Gastrocnemius medialis (tissue), 4 donors: Measurements from ENCODE around the gene ST8SIA1. TPM values are rescaled to one million over a fixed set of nuclear protein-coding genes. Genes with fewer than 3 reads are reported as not detected.
"Not testable (repeated sequence)": the region's sequence is repeated elsewhere in the genome, so short reads cannot be mapped to it uniquely, and the experiment has no call there.

ENCODE experiments used
- ATAC-seq, 2 donors: fragments of 150-250 bp; one replicate each; pipeline ENCODE4 v1.9.1; 2016
- DNase-seq, 2 donors: peaks; one replicate each; pipeline ENCODE4 v3.0.0-alpha.2; 2019
- H3K27ac ChIP-seq, 4 donors: fragments of 200-600 bp; sonication (generic); 1 replicate in 1 of 4; 2 replicates in 3 of 4; pipeline ENCODE4 v1.5.1; 2016 to 2018; ENCODE audit warnings: mild to moderate bottlenecking in 2 of 4, moderate library complexity in 1 of 4
- H3K27me3 ChIP-seq, 3 donors: fragments of 200-600 bp; sonication (generic) in 2 of 3; 1 replicate in 1 of 3; 2 replicates in 2 of 3; pipeline versions ENCODE4 v1.5.1 to v1.6.0; 2016 to 2019; ENCODE audit warnings: mild to moderate bottlenecking in 1 of 3, moderate library complexity in 1 of 3
- H3K36me3 ChIP-seq, 2 donors: fragments of 200-600 bp; sonication (generic) in 1 of 2; one replicate each; pipeline ENCODE4 v1.5.1; 2017 to 2018
- H3K4me1 ChIP-seq, 2 donors: fragments of 200-600 bp; sonication (generic) in 1 of 2; one replicate each; pipeline ENCODE4 v1.5.1; 2016 to 2017; ENCODE audit warnings: mild to moderate bottlenecking in 2 of 2
- H3K4me3 ChIP-seq, 4 donors: fragments of 200-600 bp; sonication (generic) in 3 of 4; 1 replicate in 1 of 4; 2 replicates in 3 of 4; pipeline ENCODE4 v1.5.1; 2016 to 2019; ENCODE audit warnings: mild to moderate bottlenecking in 2 of 4
- H3K9me3 ChIP-seq, 3 donors: fragments of 200-600 bp; sonication (generic) in 2 of 3; 1 replicate in 1 of 3; 2 replicates in 2 of 3; pipeline ENCODE4 v1.5.1; 2016 to 2019
- POLR2A ChIP-seq, 2 donors: fragments of 450-650 bp; IDR thresholded peaks; one replicate each; pipeline ENCODE4 v1.6.1; 2017; ENCODE audit warnings: antibody characterized with exemption in 2 of 2, mild to moderate bottlenecking in 2 of 2, moderate library complexity in 2 of 2
- in situ Hi-C, 4 donors: fragments of 200-750 bp; cut with MboI; loops; one replicate each; pipeline versions ENCODE4 v1.15.0 to v1.8.0; 2017; ENCODE audit warnings: low sequenced_read_pairs in 4 of 4
- intact Hi-C: fragments of 100-400 bp; cut with DNase I; formaldehyde crosslinking; loops from one replicate; pipeline ENCODE4 v1.15.1; 2023; ENCODE audit warnings: low total_unique reads
- total RNA-seq, 4 donors: library from RNA; depleted of rRNA; stranded (reverse); fragments of >200 nt; gene quantifications; one replicate each; pipeline versions ENCODE4 v1.1.0 to v1.2.3, GENCODE V29; 2016
- TF ChIP-seq, protein P1 (sequence below), 5 experiments: fragments of 450-650 bp in 3 of 5; fragments of 200-600 bp in 2 of 5; sonication (generic) in 2 of 5; IDR thresholded peaks in 4 of 5; conservative IDR thresholded peaks in 1 of 5; 1 replicate in 4 of 5; 2 replicates in 1 of 5; pipeline ENCODE4 v1.5.1; 2016 to 2019; ENCODE audit warnings: antibody characterized with exemption in 5 of 5, mild to moderate bottlenecking in 3 of 5, moderate library complexity in 3 of 5

ST8SIA1 gene
- total RNA-seq, 4 donors from 2014 or later: 0.17 to 2.5 (median 0.67) TPM

DNA sequence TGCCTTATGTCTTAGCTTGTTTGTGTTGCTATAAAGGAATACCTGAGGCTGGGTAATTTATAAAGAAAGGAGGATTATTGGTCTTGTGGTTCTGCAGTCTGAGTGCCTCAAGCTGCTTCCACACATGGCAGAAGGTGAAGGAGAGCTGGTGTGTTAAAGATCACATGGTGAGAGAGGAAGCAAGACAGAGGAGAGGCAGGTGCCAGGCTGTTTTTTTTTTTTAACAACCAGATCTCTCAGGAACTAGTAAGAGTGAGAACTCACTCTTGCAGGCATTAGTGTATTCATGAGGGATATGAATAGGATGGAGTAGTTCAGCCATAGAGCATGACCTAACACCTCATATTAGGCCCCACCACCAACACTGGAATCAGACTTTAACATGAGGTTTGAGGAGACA is 165.1 kb downstream of the ST8SIA1 start:
- H3K27me3 ChIP-seq: no peaks in the 10 kb centered on the region
- H3K4me1 ChIP-seq: no peaks in the 10 kb centered on the region
- H3K36me3 ChIP-seq: no peaks in the 10 kb centered on the region
- no peak for ATAC-seq
- TF ChIP-seq, protein P1, sequence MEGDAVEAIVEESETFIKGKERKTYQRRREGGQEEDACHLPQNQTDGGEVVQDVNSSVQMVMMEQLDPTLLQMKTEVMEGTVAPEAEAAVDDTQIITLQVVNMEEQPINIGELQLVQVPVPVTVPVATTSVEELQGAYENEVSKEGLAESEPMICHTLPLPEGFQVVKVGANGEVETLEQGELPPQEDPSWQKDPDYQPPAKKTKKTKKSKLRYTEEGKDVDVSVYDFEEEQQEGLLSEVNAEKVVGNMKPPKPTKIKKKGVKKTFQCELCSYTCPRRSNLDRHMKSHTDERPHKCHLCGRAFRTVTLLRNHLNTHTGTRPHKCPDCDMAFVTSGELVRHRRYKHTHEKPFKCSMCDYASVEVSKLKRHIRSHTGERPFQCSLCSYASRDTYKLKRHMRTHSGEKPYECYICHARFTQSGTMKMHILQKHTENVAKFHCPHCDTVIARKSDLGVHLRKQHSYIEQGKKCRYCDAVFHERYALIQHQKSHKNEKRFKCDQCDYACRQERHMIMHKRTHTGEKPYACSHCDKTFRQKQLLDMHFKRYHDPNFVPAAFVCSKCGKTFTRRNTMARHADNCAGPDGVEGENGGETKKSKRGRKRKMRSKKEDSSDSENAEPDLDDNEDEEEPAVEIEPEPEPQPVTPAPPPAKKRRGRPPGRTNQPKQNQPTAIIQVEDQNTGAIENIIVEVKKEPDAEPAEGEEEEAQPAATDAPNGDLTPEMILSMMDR (IDR thresholded peaks at IDR 0.05 in 4 of 5, conservative IDR thresholded peaks at IDR 0.05 in 1 of 5): no peak
- TF ChIP-seq POLR2A (IDR thresholded peaks at IDR 0.05): no peak
- H3K4me3 ChIP-seq: no peak overlapping the region
- no peak for DNase-seq
- no peaks in the 10 kb centered on the region for H3K9me3 ChIP-seq
- in situ Hi-C loops: no loop called here
- no peak overlapping the region for H3K27ac ChIP-seq
- intact Hi-C loops: no loop called here

DNA sequence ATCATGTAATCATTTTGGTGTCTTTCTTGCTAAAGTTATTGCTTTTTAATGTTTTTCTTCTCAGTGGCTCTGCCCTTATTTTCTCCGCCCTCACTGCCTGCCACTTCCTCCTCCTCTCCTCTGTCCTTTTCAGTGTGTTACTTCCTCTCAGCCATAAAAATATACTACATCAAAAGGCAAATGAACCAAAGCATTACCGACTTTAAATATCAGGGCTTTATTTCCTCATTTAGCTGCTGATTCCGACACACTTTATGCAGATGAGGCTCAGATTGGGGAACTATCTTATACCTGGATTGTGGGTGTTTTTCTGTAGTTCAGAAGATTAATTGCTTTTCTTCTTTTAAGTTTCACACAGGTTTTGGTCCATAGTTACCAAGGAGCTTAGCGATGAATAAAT is 170.4 kb downstream of the ST8SIA1 start:
- in situ Hi-C loops (no loop called here), intact Hi-C loops (no loop called here)
- Histone ChIP-seq H3K36me3 (no peaks in the 10 kb centered on the region), H3K27me3 (no peaks in the 10 kb centered on the region), H3K27ac (no peak overlapping the region), H3K4me1 (no peaks in the 10 kb centered on the region), H3K9me3 (no peaks in the 10 kb centered on the region), H3K4me3 (no peak overlapping the region)
- no peak for TF ChIP-seq POLR2A (IDR thresholded peaks at IDR 0.05)
- TF ChIP-seq, protein P1 (IDR thresholded peaks at IDR 0.05 in 4 of 5, conservative IDR thresholded peaks at IDR 0.05 in 1 of 5): no peak
- DNase-seq (no peak), ATAC-seq (no peak)

DNA sequence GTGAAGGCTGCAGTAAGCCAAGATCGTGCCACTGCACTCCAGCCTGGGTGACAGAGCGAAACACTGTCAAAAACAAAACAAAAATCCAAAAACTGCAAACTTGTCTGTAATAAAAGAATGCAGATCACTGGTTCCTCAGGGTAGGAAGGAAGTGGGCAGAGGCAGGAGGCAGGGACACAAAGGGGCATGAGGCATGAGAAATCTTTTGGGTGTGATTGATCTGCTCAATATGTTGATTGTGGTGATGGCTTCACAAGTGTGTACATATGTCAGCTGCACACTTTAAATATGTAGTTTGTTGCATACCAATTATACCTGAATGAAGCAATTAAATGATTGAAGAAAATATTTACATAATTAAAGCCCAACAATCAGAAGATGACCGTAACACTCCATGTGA is 170.9 kb downstream of the ST8SIA1 start:
- DNase-seq (no peak), ATAC-seq (no peak)
- H3K4me1 ChIP-seq: no peaks in the 10 kb centered on the region
- no peaks in the 10 kb centered on the region for H3K27me3 ChIP-seq
- no peak for TF ChIP-seq POLR2A (IDR thresholded peaks at IDR 0.05)
- TF ChIP-seq, protein P1 (IDR thresholded peaks at IDR 0.05 in 4 of 5, conservative IDR thresholded peaks at IDR 0.05 in 1 of 5): no peak
- H3K36me3 ChIP-seq: no peaks in the 10 kb centered on the region
- no peaks in the 10 kb centered on the region for H3K9me3 ChIP-seq
- H3K27ac ChIP-seq: no peak overlapping the region
- no peak overlapping the region for H3K4me3 ChIP-seq
- in situ Hi-C loops (no loop called here), intact Hi-C loops (no loop called here)

DNA sequence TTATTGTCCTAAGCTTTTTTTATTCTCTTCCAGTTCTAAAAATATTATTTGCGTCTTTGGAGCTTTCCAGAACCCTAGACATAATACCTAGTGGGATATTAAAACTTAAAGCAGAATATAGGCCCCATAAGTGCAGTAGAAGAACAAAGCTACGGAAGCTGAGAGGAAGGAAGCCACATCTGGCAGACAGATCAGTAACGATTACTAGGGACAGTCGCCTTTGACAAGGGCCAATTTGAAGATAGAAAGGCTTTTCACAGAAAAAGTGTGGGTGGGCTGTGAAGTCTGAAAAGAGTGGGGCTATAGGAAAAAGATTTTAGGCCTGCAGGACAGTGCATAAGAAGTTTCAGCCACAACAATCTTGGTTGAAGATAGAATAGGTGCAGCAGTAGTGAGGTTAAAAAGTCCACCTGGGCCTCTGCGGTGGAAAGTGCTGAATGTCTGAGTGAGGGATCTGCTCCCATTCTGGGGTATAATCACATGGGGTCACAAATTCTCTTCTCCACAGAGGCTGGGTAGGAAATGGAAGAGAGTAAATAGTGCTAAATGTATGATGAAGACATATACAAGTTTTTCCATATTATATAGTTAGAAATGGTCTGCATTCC is 174.0 kb downstream of the ST8SIA1 start:
- TF ChIP-seq POLR2A (IDR thresholded peaks at IDR 0.05): no peak
- TF ChIP-seq, protein P1 (IDR thresholded peaks at IDR 0.05 in 4 of 5, conservative IDR thresholded peaks at IDR 0.05 in 1 of 5): no peak
- Histone ChIP-seq H3K4me1 (no peaks in the 10 kb centered on the region), H3K27me3 (no peaks in the 10 kb centered on the region), H3K4me3 (no peak overlapping the region), H3K27ac (no peak overlapping the region), H3K9me3 (no peaks in the 10 kb centered on the region), H3K36me3 (no peaks in the 10 kb centered on the region)
- intact Hi-C loops: no loop called here
- DNase-seq: no peak
- in situ Hi-C loops: no loop called here
- no peak for ATAC-seq

DNA sequence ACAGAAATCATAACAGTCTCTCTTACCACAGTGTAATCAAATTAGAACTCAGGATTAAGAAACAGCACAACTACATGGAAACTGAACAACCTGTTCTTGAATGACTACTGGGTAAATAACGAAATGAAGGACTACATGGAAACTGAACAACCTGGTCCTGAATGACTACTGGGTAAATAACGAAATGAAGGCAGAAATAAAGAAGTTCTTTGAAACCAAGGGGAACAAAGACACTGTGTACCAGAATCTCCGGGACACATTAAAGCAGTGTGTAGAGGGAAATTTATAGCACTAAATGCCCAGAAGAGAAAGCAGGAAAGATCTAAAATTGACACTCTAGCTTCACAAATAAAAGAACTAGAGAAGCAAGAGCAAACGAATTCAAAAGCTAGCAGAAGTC is 185.2 kb downstream of the ST8SIA1 start:
- H3K4me1 ChIP-seq, DNase-seq, in situ Hi-C loops, H3K36me3 ChIP-seq, H3K9me3 ChIP-seq, H3K27me3 ChIP-seq, ATAC-seq, H3K27ac ChIP-seq, intact Hi-C loops, H3K4me3 ChIP-seq: not testable (repeated sequence)

DNA sequence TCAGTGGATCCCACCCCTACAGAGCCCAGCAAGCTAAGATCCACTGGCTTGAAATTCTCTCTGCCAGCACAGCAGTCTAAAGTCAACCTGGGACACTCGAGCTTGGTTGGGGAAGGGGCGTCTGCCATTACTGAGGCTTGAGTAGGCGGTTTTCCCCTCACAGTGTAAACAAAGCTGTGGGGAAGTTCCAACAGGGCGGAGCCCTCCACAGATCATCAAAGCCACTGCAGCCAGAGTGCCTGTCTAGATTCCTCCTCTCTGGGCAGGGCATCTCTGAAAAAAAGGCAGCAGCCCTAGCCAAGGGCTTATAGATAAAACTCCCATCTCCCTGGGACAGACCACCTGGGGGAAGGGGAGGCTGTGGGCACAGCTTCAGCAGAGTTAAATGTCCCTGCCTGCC is 187.8 kb downstream of the ST8SIA1 start:
- H3K4me3 ChIP-seq, H3K9me3 ChIP-seq, ATAC-seq, H3K27me3 ChIP-seq, H3K36me3 ChIP-seq, intact Hi-C loops, DNase-seq, H3K4me1 ChIP-seq, H3K27ac ChIP-seq, in situ Hi-C loops: not testable (repeated sequence)
